Caco-2 (cell line): Measurements from ENCODE around the gene PPP1R2B. TPM values are rescaled to one million over a fixed set of nuclear protein-coding genes. Genes with fewer than 3 reads are reported as not detected.

Experiments used
- Bru-seq: library from RNA; stranded (reverse); fragments of 400-500 nt; gene quantifications from one replicate; lab custom pipeline; 2021; lab: Mats Ljungman, UMichigan
- BruChase-seq, 2 experiments: library from RNA; stranded (reverse); fragments of 400-500 nt; gene quantifications; one replicate each; lab custom pipeline; 2021; lab: Mats Ljungman, UMichigan
- BruUV-seq: library from RNA; stranded (reverse); fragments of 400-500 nt; replicated peaks from 2 replicates; lab custom pipeline; 2021; lab: Mats Ljungman, UMichigan
- CTCF ChIA-PET: fragments of 300-600 bp; sonication (Branson Sonifier 250); formaldehyde crosslinking; loops from one replicate; lab custom pipeline; 2022; ENCODE audit warnings: antibody characterized with exemption; lab: Charles Lee
- POLR2A ChIA-PET: fragments of 300-600 bp; sonication (Branson Sonifier 250); formaldehyde crosslinking; loops from one replicate; lab custom pipeline; 2022; ENCODE audit warnings: antibody characterized with exemption; lab: Charles Lee
- DNase-seq, 2 experiments: peaks; one replicate each; pipeline versions ENCODE4 v3.0.0 to v3.0.0-alpha.2; 2020 to 2022
- H3K27me3 ChIP-seq: replicated peaks from 2 replicates; pipeline ENCODE4 v1.6.0; 2011; ENCODE audit warnings: low read length; ENCODE audit not compliant: control insufficient read depth, insufficient read depth
- H3K36me3 ChIP-seq: 2 replicates; pipeline ENCODE4 v1.5.1; 2011; ENCODE audit warnings: low read length; ENCODE audit not compliant: control insufficient read depth, insufficient read depth
- H3K4me1 ChIP-seq: fragments of 250-450 bp; sonication (Bioruptor Pico); 2 replicates; pipeline ENCODE4 v1.5.1; 2020; ENCODE audit warnings: mild to moderate bottlenecking
- H3K4me3 ChIP-seq: 2 replicates; pipeline ENCODE4 v1.5.1; 2011; ENCODE audit warnings: low read depth, mild to moderate bottlenecking, control low read depth, low read length
- H3K9me3 ChIP-seq: fragments of 250-450 bp; sonication (Bioruptor Pico); 2 replicates; pipeline ENCODE4 v1.5.1; 2020; ENCODE audit warnings: mild to moderate bottlenecking, moderate library complexity
- H3K27ac Mint-ChIP-seq: one replicate; pipeline ENCODE4 v1.8.0; 2022; ENCODE audit warnings: mixed read lengths; ENCODE audit not compliant: unreplicated experiment
- H3K27me3 Mint-ChIP-seq: one replicate; pipeline ENCODE4 v1.8.0; 2022; ENCODE audit warnings: mixed read lengths; ENCODE audit not compliant: insufficient read depth, unreplicated experiment
- H3K36me3 Mint-ChIP-seq: one replicate; pipeline ENCODE4 v1.8.0; 2022; ENCODE audit warnings: mild to moderate bottlenecking, mixed read lengths; ENCODE audit not compliant: insufficient read depth, unreplicated experiment
- H3K4me1 Mint-ChIP-seq: one replicate; pipeline ENCODE4 v1.8.0; 2022; ENCODE audit warnings: low read depth, mixed read lengths; ENCODE audit not compliant: unreplicated experiment
- H3K4me3 Mint-ChIP-seq: one replicate; pipeline ENCODE4 v1.8.0; 2022; ENCODE audit warnings: mild to moderate bottlenecking, moderate library complexity, mixed read lengths; ENCODE audit not compliant: unreplicated experiment
- H3K9me3 Mint-ChIP-seq: one replicate; pipeline ENCODE4 v1.8.0; 2022; ENCODE audit warnings: mixed read lengths; ENCODE audit not compliant: unreplicated experiment
- intact Hi-C: fragments of 100-400 bp; cut with micrococcal nuclease; formaldehyde crosslinking; loops from one replicate; pipeline ENCODE4 v1.10.0; 2022; ENCODE audit not compliant: unreplicated experiment
- long read RNA-seq: library from polyadenylated mRNA; stranded (forward); transcript quantifications from one replicate; pipeline ENCODE4 v2.0.0, GENCODE V29; 2022
- total RNA-seq: library from RNA; stranded (reverse); gene quantifications from 2 replicates; pipeline ENCODE4 v1.2.3, GENCODE V29; 2022
- TF ChIP-seq, protein P1 (sequence below), 2 experiments: fragments of 200-600 bp in 1 of 2; IDR thresholded peaks; 1 replicate in 1 of 2; 2 replicates in 1 of 2; pipeline versions ENCODE4 v1.5.1 to v1.8.0; 2011 to 2022; ENCODE audit warnings: antibody characterized with exemption in 1 of 2, control low read depth in 1 of 2, inconsistent platforms in 1 of 2, low read depth in 1 of 2, low read length in 1 of 2, mild to moderate bottlenecking in 1 of 2, moderate library complexity in 1 of 2; ENCODE audit not compliant: insufficient read depth in 1 of 2, severe bottlenecking in 1 of 2, unreplicated experiment in 1 of 2

PPP1R2B gene
- total RNA-seq (not detected in 2 replicates), Bru-seq, nascent RNA (not detected), BruChase-seq, experiment 1, labeled RNA remaining after a 2-hour chase (percentile 19 among the genes with signal in this experiment), BruChase-seq, experiment 2, labeled RNA remaining after a 6-hour chase (percentile 38 among the genes with signal in this experiment)
- long read RNA-seq = 0 reads

DNA sequence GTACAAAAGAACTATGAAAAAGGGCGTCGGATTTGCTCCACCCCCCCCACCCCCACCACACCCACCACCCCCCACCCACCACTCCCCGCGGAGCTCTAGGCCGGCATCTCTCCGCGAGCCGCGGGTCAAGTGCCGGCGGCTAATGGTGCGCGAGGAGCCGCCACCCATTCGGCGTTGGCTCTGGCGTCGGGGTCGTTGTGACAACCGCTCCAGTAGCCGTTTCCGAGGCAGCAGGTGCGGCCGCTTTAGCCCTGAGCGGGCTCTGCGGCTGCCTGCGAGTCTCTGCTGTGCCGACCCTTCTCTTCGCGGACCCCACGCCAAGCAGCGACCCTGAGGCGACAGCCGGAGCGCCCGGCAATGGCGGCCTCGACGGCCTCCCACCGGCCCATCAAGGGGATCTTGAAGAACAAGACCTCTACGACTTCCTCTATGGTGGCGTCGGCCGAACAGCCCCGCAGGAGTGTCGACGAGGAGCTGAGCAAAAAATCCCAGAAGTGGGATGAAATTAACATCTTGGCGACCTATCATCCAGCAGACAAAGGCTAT, at the start of gene PPP1R2B:
TSS of gene PPP1R2B (plus strand) at position 90 of the 546 bp plus-strand sequence. CDS start at position 358, 268 bp downstream.
- Histone ChIP-seq H3K4me3 (no peak within 1 kb of the TSS), H3K36me3 (no peaks in the 10 kb centered on the region), H3K4me1 (no peaks in the 10 kb centered on the region), H3K27me3 (no peaks in the 10 kb centered on the region), H3K9me3 (no peaks in the 10 kb centered on the region)
- TF ChIP-seq, protein P1, sequence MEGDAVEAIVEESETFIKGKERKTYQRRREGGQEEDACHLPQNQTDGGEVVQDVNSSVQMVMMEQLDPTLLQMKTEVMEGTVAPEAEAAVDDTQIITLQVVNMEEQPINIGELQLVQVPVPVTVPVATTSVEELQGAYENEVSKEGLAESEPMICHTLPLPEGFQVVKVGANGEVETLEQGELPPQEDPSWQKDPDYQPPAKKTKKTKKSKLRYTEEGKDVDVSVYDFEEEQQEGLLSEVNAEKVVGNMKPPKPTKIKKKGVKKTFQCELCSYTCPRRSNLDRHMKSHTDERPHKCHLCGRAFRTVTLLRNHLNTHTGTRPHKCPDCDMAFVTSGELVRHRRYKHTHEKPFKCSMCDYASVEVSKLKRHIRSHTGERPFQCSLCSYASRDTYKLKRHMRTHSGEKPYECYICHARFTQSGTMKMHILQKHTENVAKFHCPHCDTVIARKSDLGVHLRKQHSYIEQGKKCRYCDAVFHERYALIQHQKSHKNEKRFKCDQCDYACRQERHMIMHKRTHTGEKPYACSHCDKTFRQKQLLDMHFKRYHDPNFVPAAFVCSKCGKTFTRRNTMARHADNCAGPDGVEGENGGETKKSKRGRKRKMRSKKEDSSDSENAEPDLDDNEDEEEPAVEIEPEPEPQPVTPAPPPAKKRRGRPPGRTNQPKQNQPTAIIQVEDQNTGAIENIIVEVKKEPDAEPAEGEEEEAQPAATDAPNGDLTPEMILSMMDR (IDR thresholded peaks at IDR 0.05; ENCODE audit: insufficient read depth in 1 of 2, low read depth in 1 of 2, low read length in 1 of 2, severe bottlenecking in 1 of 2, unreplicated experiment in 1 of 2) = no peak
- ChIA-PET CTCF (no interaction called here), POLR2A (no interaction called here)
- no peak for DNase-seq
- BruUV-seq = no TSS peak
- intact Hi-C loops = no loop called here
- H3K27ac Mint-ChIP-seq = no peak within 1 kb of the TSS
- no peaks in the 10 kb centered on the region for H3K4me1 Mint-ChIP-seq
- no peaks in the 10 kb centered on the region for H3K36me3 Mint-ChIP-seq
- H3K9me3 Mint-ChIP-seq = peaks cover 28% of the 10 kb centered on the region
- H3K4me3 Mint-ChIP-seq = no peak within 1 kb of the TSS
- H3K27me3 Mint-ChIP-seq = peaks cover 6% of the 10 kb centered on the region

DNA sequence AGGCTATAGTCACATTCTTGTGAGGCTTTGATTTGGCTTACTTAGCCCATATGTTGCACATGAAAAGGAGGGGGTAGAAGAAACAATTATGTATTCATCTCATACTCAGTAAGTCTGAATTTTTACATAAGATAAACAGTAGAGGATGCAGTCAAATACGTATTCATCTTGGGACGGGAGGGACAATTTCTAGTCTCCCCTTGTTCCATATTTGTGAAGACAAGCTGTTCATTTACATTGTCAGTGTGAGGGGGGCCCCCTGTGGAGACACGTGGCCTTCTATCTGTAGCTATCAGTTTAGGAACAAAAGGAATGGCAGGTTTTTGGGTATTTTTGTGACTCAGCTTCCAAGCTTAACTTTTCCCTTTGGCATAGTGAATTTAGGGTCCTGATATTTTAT, 49.2 kb upstream of the PPP1R2B start:
- no TSS peak for BruUV-seq
- no peak overlapping the region for H3K27ac Mint-ChIP-seq
- H3K4me1 Mint-ChIP-seq = peaks cover 11% of the 10 kb centered on the region
- intact Hi-C loops = no loop called here
- TF ChIP-seq, protein P1 (IDR thresholded peaks at IDR 0.05; ENCODE audit: insufficient read depth in 1 of 2, low read depth in 1 of 2, low read length in 1 of 2, severe bottlenecking in 1 of 2, unreplicated experiment in 1 of 2) = no peak
- peaks cover 11% of the 10 kb centered on the region for H3K9me3 Mint-ChIP-seq
- H3K4me3 Mint-ChIP-seq = no peak overlapping the region
- POLR2A ChIA-PET = no interaction called here
- Histone ChIP-seq H3K4me1 (no peaks in the 10 kb centered on the region), H3K9me3 (no peaks in the 10 kb centered on the region), H3K4me3 (no peak overlapping the region), H3K36me3 (no peaks in the 10 kb centered on the region), H3K27me3 (no peaks in the 10 kb centered on the region)
- no peaks in the 10 kb centered on the region for H3K36me3 Mint-ChIP-seq
- H3K27me3 Mint-ChIP-seq = peaks cover 3% of the 10 kb centered on the region
- CTCF ChIA-PET = interaction anchor here (0.9 kb wide), 1 partner anchor 331 kb away, joined by 3 read pairs; no protein-coding TSS in a partner anchor
- no peak for DNase-seq

DNA sequence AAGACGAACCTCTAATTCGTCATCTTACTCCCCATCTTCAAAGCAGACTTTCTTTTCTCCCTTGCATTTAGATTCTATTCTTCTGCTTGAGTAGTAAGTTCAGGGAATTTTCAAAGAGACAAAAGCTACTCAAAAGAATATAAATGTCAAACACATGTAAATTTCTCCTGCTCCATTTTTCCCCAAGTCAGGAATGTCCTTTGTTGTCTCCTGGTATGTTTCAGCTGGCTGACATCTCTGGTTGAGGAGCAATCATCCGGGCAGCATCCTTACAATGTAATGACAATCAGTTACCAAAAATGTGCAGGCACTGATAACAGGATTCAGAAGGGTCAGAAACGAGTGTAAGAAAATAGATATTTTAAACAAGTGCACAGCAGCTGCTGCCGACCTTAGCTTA, 47.6 kb upstream of the PPP1R2B start:
- H3K9me3 ChIP-seq = no peaks in the 10 kb centered on the region
- CTCF ChIA-PET = no interaction called here
- intact Hi-C loops = no loop called here
- H3K4me1 ChIP-seq = no peaks in the 10 kb centered on the region
- POLR2A ChIA-PET = no interaction called here
- DNase-seq = no peak
- no peaks in the 10 kb centered on the region for H3K27me3 ChIP-seq
- Mint-ChIP-seq H3K9me3 (peaks cover 20% of the 10 kb centered on the region), H3K27ac (no peak overlapping the region), H3K27me3 (peaks cover 3% of the 10 kb centered on the region), H3K4me3 (no peak overlapping the region), H3K36me3 (no peaks in the 10 kb centered on the region), H3K4me1 (peaks cover 2% of the 10 kb centered on the region)
- no peak overlapping the region for H3K4me3 ChIP-seq
- TF ChIP-seq, protein P1 (IDR thresholded peaks at IDR 0.05; ENCODE audit: insufficient read depth in 1 of 2, low read depth in 1 of 2, low read length in 1 of 2, severe bottlenecking in 1 of 2, unreplicated experiment in 1 of 2) = no peak
- H3K36me3 ChIP-seq = no peaks in the 10 kb centered on the region
- BruUV-seq = no TSS peak
